Subcutaneous adipose tissue (tissue), 4 donors: ENCODE measurements around the gene RFT1. TPM values are rescaled to one million over a fixed set of nuclear protein-coding genes. Genes with fewer than 3 reads are reported as not detected.

ENCODE experiments used
- CTCF ChIP-seq: fragments of 450-650 bp; IDR thresholded peaks from one replicate; pipeline ENCODE4 v1.5.1; 2016; ENCODE audit warnings: low read depth, mild to moderate bottlenecking, control low read depth, antibody characterized with exemption, moderate library complexity
- total RNA-seq, 4 donors: library from RNA; depleted of rRNA; stranded (reverse); fragments of >200 nt; gene quantifications; one replicate each; pipeline ENCODE4 v1.1.0, GENCODE V29; 2016

Gene RFT1
- total RNA-seq, 4 donors from 2014 or later, result 8.1 to 12.7 (median 10.7) TPM

DNA sequence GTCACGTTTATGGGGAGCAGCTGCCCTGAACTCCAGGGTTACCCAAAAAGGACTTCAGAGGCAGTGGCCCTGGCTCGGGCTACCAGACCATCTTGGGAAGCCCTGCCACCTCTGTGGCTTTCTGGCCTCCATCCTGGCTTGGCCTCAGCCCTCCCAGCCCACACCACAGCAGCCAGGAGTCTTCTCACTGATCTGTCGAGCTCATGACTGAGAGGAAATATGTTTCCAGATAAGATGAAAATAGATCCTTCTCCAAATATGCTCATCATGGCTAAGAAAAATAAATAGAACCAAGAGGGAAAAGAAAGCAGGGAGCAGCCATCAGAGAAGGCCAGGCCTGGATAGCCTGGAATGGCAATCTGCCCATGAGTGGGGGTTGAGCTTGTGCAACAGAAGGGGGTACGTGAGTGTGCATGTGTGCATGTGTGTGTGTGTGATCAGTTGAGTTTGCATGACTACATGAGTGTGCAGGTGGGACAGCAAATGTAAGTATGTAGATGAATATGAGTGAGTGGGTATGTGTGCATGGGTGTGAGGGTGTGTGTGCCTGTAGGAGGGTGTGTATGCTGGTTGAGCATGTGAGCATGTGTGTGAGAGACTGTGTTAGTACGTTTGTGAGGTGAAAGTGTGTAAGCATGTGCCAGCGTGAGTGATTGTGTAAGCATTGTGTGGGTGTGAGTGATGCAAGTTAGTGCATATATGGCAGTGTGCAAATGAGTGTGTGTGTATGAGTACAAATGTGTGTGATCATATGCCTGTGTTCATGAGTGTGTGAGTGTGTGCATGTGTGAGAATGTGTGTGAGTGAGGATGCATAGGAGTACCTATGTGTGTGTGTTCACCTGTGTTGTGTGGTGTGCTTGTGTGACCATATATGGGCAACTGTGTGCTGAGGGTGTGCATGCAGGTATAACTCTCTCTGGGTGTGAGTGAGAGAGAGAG lies 9.9 kb upstream of the RFT1 start:
- TF ChIP-seq CTCF, result no peak

GRCh38 chr3:53137835-53138446 lies 7.7 kb upstream of the RFT1 start:
- TF ChIP-seq CTCF, result no peak

GRCh38 chr3:53137221-53137620 lies 7.0 kb upstream of the RFT1 start:
- no peak for TF ChIP-seq CTCF

DNA sequence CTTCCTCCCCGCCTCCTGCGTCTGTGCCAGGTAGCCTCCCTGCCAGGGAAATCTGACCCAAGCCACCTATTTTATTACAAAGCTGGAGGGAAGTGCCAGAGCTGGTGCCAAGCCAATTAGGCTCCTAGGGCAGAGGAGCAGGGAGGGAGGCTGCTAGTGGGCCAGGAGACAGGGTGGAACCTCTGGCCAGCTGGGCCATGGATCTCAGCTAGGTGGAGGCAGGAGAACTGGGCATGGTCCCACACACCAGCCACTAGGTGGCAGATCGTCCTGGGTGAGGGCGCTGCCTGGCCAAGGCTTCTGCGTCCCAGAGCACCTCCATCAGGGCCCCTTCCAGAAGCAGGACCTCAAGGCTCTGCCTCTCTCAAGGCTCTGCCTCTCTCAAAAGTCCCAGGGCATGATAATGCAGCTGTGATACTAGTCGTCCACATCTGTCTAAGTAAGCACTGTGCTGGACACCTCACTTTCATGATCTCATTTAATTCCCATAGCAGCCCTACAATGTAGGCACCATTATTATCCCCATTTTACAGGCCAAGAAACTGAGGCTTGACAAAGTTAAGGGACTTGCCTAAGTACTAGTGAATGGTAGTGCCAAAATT lies 4.5 kb upstream of the RFT1 start:
- TF ChIP-seq CTCF, result no peak

DNA sequence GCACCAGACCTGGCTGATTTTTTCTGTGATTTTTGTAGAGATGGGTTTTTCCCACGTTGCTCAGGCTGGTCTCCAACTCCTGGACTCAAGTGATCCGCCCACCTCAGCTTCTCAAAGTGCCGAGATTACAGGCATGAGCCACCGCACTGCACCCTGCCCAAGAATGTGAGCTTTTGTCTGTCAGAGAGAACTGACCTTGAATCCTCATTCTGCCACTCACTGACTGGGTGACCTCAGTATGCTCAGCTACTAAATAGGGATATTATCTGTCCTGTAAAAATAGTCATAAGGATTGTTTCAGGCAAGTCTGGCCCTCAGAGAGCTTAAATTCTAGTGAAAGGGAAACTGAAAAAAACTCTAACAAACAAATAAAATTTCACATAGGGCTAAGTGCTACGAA lies 2.1 kb upstream of the RFT1 start:
- TF ChIP-seq CTCF, result no peak

- TF ChIP-seq CTCF, result no peak
Observed at GRCh38 chr3:53131096-53131495, 861 bp upstream of the RFT1 start.

- no peak for TF ChIP-seq CTCF
Observed at GRCh38 chr3:53129344-53129743, 891 bp downstream of the RFT1 start.
